ENCODE results near the gene SDR42E1. TPM values are rescaled to one million over a fixed set of nuclear protein-coding genes. Genes with fewer than 3 reads are reported as not detected.

SDR42E1 gene
- total and polyA plus RNA-seq, 2 of the 13 experiments (the other 11 are each of a cell fraction or from before 2014, with no cell fraction given), result 0.01 to 0.13 TPM

DNA sequence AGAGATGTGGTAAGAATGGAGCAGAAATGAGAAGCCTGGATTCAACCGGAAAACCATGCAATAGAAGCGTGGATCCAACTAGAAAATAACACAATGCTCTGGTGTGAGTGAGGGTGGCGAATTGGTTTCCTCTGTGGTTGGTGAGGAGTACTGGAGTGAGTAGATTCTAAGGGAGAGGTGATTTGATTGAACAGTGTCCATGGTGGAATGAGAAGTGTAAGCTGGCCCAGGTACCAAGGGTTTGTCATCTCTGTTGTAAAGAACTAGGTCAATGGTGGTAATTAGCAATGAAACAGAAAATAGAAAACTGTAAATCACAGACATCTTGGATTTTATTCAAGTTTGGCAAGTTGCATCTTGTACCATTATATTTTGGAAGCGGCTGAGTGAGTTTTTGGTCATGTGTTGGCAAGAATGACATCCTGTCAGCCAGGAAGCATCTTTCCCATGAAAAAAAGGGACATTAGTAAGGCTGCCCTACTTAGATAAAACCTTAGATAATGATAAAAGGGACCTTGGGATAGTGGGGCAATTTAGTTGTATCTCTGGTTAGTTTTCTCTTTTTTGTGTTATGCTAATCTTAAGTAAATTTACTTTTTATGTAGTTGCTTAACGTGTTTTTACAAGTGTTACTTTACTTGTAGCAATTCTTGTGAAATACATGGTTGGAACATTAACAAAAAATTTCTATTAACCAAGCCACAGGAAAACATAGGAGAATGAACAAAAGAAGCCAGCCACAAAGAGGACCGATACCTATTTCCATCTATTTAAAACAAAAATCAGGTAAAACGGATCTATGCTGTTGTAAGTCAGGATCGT, 44.7 kb upstream of the SDR42E1 start (continued):
- TF ChIP-seq HNRNPUL1 (IDR thresholded peaks at IDR 0.05; ENCODE audit: low read depth, low read length) (no peak), PHF21A (CRISPR knock-in tag; IDR thresholded peaks at IDR 0.05) (peak; percentile 58; the same call in 1 of the 2 replicates), ATAD3A (CRISPR knock-in tag; IDR thresholded peaks at IDR 0.05) (no peak), NFE2L2 (IDR thresholded peaks at IDR 0.05; ENCODE audit: low read length) (no peak), HNF4A (CRISPR knock-in tag; IDR thresholded peaks at IDR 0.05) (peak; percentile 66), ETV5 (CRISPR knock-in tag; IDR thresholded peaks at IDR 0.05; ENCODE audit: borderline replicate concordance) (peak; percentile 53; the same call in 1 of the 2 replicates), NFKB2 (CRISPR knock-in tag; IDR thresholded peaks at IDR 0.05; ENCODE audit: borderline replicate concordance) (no peak), GATA4 (IDR thresholded peaks at IDR 0.05; ENCODE audit: borderline replicate concordance, low read depth) (peak; percentile 98), ZSCAN9 (CRISPR knock-in tag; IDR thresholded peaks at IDR 0.05; ENCODE audit: borderline replicate concordance) (0 out of 2 replicates have a peak, but pooled peaks have one; percentile 53), ZNF703 (CRISPR knock-in tag; IDR thresholded peaks at IDR 0.05; ENCODE audit: borderline replicate concordance) (no peak), SNAI1 (CRISPR knock-in tag; IDR thresholded peaks at IDR 0.05; ENCODE audit: borderline replicate concordance) (no peak), ZNF230 (CRISPR knock-in tag; IDR thresholded peaks at IDR 0.05) (no peak), RFXANK (CRISPR knock-in tag; IDR thresholded peaks at IDR 0.05) (no peak), RBFOX2 (IDR thresholded peaks at IDR 0.05; ENCODE audit: low read depth, low read length) (no peak), ZNF292 (CRISPR knock-in tag; IDR thresholded peaks at IDR 0.05; ENCODE audit: borderline replicate concordance, low read depth) (0 out of 2 replicates have a peak, but pooled peaks have one; percentile 39), ZNF264 (CRISPR knock-in tag; IDR thresholded peaks at IDR 0.05) (no peak), SIX1 (CRISPR knock-in tag; IDR thresholded peaks at IDR 0.05; ENCODE audit: borderline replicate concordance) (0 out of 2 replicates have a peak, but pooled peaks have one; percentile 57), PAWR (CRISPR knock-in tag; IDR thresholded peaks at IDR 0.05; ENCODE audit: borderline replicate concordance) (no peak), ATF1 (CRISPR knock-in tag; IDR thresholded peaks at IDR 0.05) (peak; percentile 50; the same call in 1 of the 2 replicates), MATR3 (CRISPR knock-in tag; IDR thresholded peaks at IDR 0.05) (no peak)
- TF ChIP-seq, protein P1, sequence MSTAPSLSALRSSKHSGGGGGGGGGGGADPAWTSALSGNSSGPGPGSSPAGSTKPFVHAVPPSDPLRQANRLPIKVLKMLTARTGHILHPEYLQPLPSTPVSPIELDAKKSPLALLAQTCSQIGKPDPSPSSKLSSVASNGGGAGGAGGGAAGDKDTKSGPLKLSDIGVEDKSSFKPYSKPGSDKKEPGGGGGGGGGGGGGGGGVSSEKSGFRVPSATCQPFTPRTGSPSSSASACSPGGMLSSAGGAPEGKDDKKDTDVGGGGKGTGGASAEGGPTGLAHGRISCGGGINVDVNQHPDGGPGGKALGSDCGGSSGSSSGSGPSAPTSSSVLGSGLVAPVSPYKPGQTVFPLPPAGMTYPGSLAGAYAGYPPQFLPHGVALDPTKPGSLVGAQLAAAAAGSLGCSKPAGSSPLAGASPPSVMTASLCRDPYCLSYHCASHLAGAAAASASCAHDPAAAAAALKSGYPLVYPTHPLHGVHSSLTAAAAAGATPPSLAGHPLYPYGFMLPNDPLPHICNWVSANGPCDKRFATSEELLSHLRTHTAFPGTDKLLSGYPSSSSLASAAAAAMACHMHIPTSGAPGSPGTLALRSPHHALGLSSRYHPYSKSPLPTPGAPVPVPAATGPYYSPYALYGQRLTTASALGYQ (CRISPR knock-in tag; IDR thresholded peaks at IDR 0.05), result peak; percentile 79; the same call in 1 of the 2 replicates
- TF ChIP-seq, protein P2, sequence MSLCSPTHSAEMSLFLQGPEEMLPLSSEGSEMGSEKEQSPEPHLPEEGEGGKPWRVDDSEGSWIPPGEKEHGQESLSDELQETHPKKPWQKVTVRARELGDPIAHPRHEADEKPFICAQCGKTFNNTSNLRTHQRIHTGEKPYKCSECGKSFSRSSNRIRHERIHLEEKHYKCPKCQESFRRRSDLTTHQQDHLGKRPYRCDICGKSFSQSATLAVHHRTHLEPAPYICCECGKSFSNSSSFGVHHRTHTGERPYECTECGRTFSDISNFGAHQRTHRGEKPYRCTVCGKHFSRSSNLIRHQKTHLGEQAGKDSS (CRISPR knock-in tag; IDR thresholded peaks at IDR 0.05; ENCODE audit: borderline replicate concordance, low read depth), result no peak
- TF ChIP-seq, protein P3, sequence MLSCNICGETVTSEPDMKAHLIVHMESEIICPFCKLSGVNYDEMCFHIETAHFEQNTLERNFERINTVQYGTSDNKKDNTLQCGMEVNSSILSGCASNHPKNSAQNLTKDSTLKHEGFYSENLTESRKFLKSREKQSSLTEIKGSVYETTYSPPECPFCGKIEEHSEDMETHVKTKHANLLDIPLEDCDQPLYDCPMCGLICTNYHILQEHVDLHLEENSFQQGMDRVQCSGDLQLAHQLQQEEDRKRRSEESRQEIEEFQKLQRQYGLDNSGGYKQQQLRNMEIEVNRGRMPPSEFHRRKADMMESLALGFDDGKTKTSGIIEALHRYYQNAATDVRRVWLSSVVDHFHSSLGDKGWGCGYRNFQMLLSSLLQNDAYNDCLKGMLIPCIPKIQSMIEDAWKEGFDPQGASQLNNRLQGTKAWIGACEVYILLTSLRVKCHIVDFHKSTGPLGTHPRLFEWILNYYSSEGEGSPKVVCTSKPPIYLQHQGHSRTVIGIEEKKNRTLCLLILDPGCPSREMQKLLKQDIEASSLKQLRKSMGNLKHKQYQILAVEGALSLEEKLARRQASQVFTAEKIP (CRISPR knock-in tag; IDR thresholded peaks at IDR 0.05; ENCODE audit: borderline replicate concordance), result no peak
- TF ChIP-seq, protein P4, sequence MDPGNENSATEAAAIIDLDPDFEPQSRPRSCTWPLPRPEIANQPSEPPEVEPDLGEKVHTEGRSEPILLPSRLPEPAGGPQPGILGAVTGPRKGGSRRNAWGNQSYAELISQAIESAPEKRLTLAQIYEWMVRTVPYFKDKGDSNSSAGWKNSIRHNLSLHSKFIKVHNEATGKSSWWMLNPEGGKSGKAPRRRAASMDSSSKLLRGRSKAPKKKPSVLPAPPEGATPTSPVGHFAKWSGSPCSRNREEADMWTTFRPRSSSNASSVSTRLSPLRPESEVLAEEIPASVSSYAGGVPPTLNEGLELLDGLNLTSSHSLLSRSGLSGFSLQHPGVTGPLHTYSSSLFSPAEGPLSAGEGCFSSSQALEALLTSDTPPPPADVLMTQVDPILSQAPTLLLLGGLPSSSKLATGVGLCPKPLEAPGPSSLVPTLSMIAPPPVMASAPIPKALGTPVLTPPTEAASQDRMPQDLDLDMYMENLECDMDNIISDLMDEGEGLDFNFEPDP (CRISPR knock-in tag; conservative IDR thresholded peaks at IDR 0.05), result no peak
